A549 (cell line): ENCODE measurements around the gene MT1H.

Source experiments
- CTCF ChIP-seq: fragments of >200 bp; sonication (Bioruptor Twin); formaldehyde crosslinking; IDR thresholded peaks from 3 replicates; pipeline ENCODE4 v1.5.1; 2016
- HDAC2 ChIP-seq: fragments of 200-600 bp; sonication (generic); IDR thresholded peaks from 2 replicates; pipeline ENCODE4 v1.6.1; 2016
- MAX ChIP-seq: IDR thresholded peaks from 2 replicates; pipeline ENCODE4 v1.6.1; 2012
- NR3C1 ChIP-seq: fragments of >200 bp; sonication (Bioruptor Twin); formaldehyde crosslinking; IDR thresholded peaks from 3 replicates; pipeline ENCODE4 v1.6.1; 2017
- POLR2A ChIP-seq: IDR thresholded peaks from 2 replicates; pipeline ENCODE4 v1.6.1; 2012; ENCODE audit warnings: mild to moderate bottlenecking, low read length
- POLR2AphosphoS2 ChIP-seq: conservative IDR thresholded peaks from 2 replicates; pipeline ENCODE4 v1.6.1; 2012; ENCODE audit warnings: low read length, improper control_type of control experiment, inconsistent platforms

- TF ChIP-seq HDAC2 (no peak), POLR2AphosphoS2 (no peak), MAX (no peak), NR3C1 (no peak), POLR2A (no peak), CTCF (no peak)
Measured at GRCh38 chr16:56686758-56687157, 17.1 kb downstream of the MT1H start.
